HL-60 (cell line): ENCODE results near the gene ATP6V1B1.

Experiments
- GABPA ChIP-seq: IDR thresholded peaks from 2 replicates; pipeline ENCODE4 v1.6.1; 2012; ENCODE audit warnings: low read depth
- POLR2AphosphoS5 ChIP-seq: IDR thresholded peaks from 2 replicates; pipeline ENCODE4 v1.6.1; 2012; ENCODE audit warnings: low read depth
- TF ChIP-seq, protein P1 (sequence below): IDR thresholded peaks from one replicate; pipeline ENCODE4 v1.5.1; 2011; ENCODE audit warnings: low read length, control low read depth, inconsistent platforms; ENCODE audit not compliant: insufficient read depth

DNA sequence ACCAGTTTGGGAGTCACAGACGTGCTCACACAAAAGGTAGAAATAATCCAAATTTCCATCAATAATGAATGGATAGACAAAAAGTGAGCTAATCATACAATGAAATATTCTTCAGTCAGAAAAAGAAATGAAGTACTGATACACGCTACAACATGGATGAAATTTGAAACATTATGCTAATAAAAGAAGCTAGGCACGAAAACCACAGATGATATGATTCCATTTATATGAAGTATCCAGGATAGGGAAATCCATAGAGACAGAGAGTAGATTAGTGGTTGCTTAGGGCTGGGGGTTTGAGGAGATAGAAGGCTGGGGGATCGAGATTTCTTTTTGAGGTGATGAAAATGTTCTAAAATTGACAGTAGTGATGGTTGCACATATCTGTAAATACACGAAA is 43.0 kb upstream of the ATP6V1B1 start:
- TF ChIP-seq POLR2AphosphoS5: no peak
- TF ChIP-seq, protein P1, sequence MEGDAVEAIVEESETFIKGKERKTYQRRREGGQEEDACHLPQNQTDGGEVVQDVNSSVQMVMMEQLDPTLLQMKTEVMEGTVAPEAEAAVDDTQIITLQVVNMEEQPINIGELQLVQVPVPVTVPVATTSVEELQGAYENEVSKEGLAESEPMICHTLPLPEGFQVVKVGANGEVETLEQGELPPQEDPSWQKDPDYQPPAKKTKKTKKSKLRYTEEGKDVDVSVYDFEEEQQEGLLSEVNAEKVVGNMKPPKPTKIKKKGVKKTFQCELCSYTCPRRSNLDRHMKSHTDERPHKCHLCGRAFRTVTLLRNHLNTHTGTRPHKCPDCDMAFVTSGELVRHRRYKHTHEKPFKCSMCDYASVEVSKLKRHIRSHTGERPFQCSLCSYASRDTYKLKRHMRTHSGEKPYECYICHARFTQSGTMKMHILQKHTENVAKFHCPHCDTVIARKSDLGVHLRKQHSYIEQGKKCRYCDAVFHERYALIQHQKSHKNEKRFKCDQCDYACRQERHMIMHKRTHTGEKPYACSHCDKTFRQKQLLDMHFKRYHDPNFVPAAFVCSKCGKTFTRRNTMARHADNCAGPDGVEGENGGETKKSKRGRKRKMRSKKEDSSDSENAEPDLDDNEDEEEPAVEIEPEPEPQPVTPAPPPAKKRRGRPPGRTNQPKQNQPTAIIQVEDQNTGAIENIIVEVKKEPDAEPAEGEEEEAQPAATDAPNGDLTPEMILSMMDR: no peak
- TF ChIP-seq GABPA: no peak
